HEK293 (cell line): ENCODE results near the gene CLIP1.
A peak's percentile ranks its signal among the peaks of the same experiment; 100 is the strongest.
"Not testable (repeated sequence)": the region's sequence is repeated elsewhere in the genome, so short reads cannot be mapped to it uniquely, and the experiment has no call there.

Experiments
- CTCF ChIA-PET: fragments of 350-600 bp; formaldehyde crosslinking; extraction: SDS; loops from one replicate; lab custom pipeline; 2021; ENCODE audit warnings: antibody characterized with exemption; lab: Yijun Ruan, JAX
- POLR2A ChIA-PET: fragments of 300-600 bp; formaldehyde crosslinking; extraction: SDS; loops from one replicate; lab custom pipeline; 2020; ENCODE audit warnings: antibody characterized with exemption, inconsistent platforms; lab: Yijun Ruan, JAX
- H3K27ac ChIP-seq: fragments of 200-500 bp; sonication (Bioruptor generic); 2 replicates; pipeline ENCODE4 v1.5.1; 2014; ENCODE audit warnings: low read depth, low read length, control low read depth, inconsistent platforms; ENCODE audit errors: extremely low read depth
- H3K36me3 ChIP-seq, 2 experiments: fragments of 200-500 bp in 1 of 2; sonication (Bioruptor generic) in 1 of 2; 1 replicate in 1 of 2; 2 replicates in 1 of 2; pipeline ENCODE4 v1.5.1; 2014 to 2017; ENCODE audit warnings: inconsistent platforms in 2 of 2, low read length in 2 of 2; ENCODE audit not compliant: control insufficient read depth in 2 of 2, insufficient read depth in 1 of 2
- H3K4me1 ChIP-seq: fragments of 200-500 bp; sonication (Bioruptor generic); 2 replicates; pipeline ENCODE4 v1.5.1; 2014; ENCODE audit warnings: mild to moderate bottlenecking, low read length, inconsistent platforms; ENCODE audit not compliant: control insufficient read depth, insufficient read depth
- H3K4me3 ChIP-seq: 2 replicates; pipeline ENCODE4 v1.5.1; 2011; ENCODE audit warnings: low read depth, mild to moderate bottlenecking, control low read depth, low read length, moderate library complexity
- H3K9me3 ChIP-seq: fragments of 200-500 bp; sonication (Bioruptor generic); 2 replicates; pipeline ENCODE4 v1.5.1; 2014; ENCODE audit warnings: low read depth, low read length, inconsistent platforms; ENCODE audit not compliant: control insufficient read depth, insufficient read depth
- FEZF1 ChIP-seq: fragments of 450-650 bp; formaldehyde crosslinking; IDR thresholded peaks from 2 replicates; pipeline ENCODE4 v1.5.1; 2016; ENCODE audit warnings: missing biosample characterization, missing genetic modification characterization
- GLIS1 ChIP-seq: fragments of 450-650 bp; formaldehyde crosslinking; IDR thresholded peaks from 2 replicates; pipeline ENCODE4 v1.5.1; 2016; ENCODE audit warnings: missing biosample characterization, missing genetic modification characterization
- KLF16 ChIP-seq: fragments of 450-650 bp; formaldehyde crosslinking; IDR thresholded peaks from 2 replicates; pipeline ENCODE4 v1.5.1; 2017; ENCODE audit warnings: missing biosample characterization, missing genetic modification characterization
- PRDM1 ChIP-seq: fragments of 450-650 bp; formaldehyde crosslinking; IDR thresholded peaks from 2 replicates; pipeline ENCODE4; 2016; ENCODE audit warnings: missing biosample characterization, missing genetic modification characterization
- ZFHX2 ChIP-seq: fragments of 450-650 bp; formaldehyde crosslinking; conservative IDR thresholded peaks from 2 replicates; pipeline ENCODE4 v1.5.1; 2016; ENCODE audit warnings: missing biosample characterization, missing genetic modification characterization
- ZFP3 ChIP-seq: fragments of 450-650 bp; formaldehyde crosslinking; IDR thresholded peaks from 2 replicates; pipeline ENCODE4 v1.5.1; 2016; ENCODE audit warnings: low read depth, missing biosample characterization, missing genetic modification characterization
- ZFP37 ChIP-seq: fragments of 450-650 bp; formaldehyde crosslinking; IDR thresholded peaks from 2 replicates; pipeline ENCODE4 v1.5.1; 2016; ENCODE audit warnings: missing biosample characterization, missing genetic modification characterization
- ZNF169 ChIP-seq: fragments of 450-650 bp; formaldehyde crosslinking; IDR thresholded peaks from 2 replicates; pipeline ENCODE4 v1.5.1; 2016; ENCODE audit warnings: missing biosample characterization, missing genetic modification characterization
- ZNF175 ChIP-seq: fragments of 450-650 bp; formaldehyde crosslinking; IDR thresholded peaks from 2 replicates; pipeline ENCODE4 v1.5.1; 2016; ENCODE audit warnings: missing biosample characterization, missing genetic modification characterization
- ZNF23 ChIP-seq: fragments of 450-650 bp; formaldehyde crosslinking; IDR thresholded peaks from 2 replicates; pipeline ENCODE4 v1.5.1; 2016; ENCODE audit warnings: missing biosample characterization, missing genetic modification characterization, borderline replicate concordance
- ZNF239 ChIP-seq: fragments of 450-650 bp; formaldehyde crosslinking; IDR thresholded peaks from 2 replicates; pipeline ENCODE4 v1.5.1; 2016; ENCODE audit warnings: missing biosample characterization, missing genetic modification characterization
- ZNF350 ChIP-seq: fragments of 450-650 bp; formaldehyde crosslinking; IDR thresholded peaks from 2 replicates; pipeline ENCODE4 v1.5.0; 2017; ENCODE audit warnings: missing biosample characterization, mild to moderate bottlenecking, missing genetic modification characterization
- ZNF394 ChIP-seq: fragments of 450-650 bp; formaldehyde crosslinking; IDR thresholded peaks from 2 replicates; pipeline ENCODE4 v1.5.1; 2016; ENCODE audit warnings: missing biosample characterization, missing genetic modification characterization, mild to moderate bottlenecking, moderate library complexity, borderline replicate concordance
- ZNF610 ChIP-seq: fragments of 450-650 bp; formaldehyde crosslinking; IDR thresholded peaks from 2 replicates; pipeline ENCODE4 v1.5.1; 2016; ENCODE audit warnings: missing biosample characterization, missing genetic modification characterization, borderline replicate concordance
- ZNF623 ChIP-seq: fragments of 450-650 bp; formaldehyde crosslinking; IDR thresholded peaks from 2 replicates; pipeline ENCODE4 v1.5.1; 2016; ENCODE audit warnings: missing biosample characterization, missing genetic modification characterization
- ZNF747 ChIP-seq: fragments of 450-650 bp; formaldehyde crosslinking; IDR thresholded peaks from 2 replicates; pipeline ENCODE4 v1.5.1; 2016; ENCODE audit warnings: missing biosample characterization, missing genetic modification characterization
- ZNF777 ChIP-seq: fragments of 450-650 bp; formaldehyde crosslinking; IDR thresholded peaks from 2 replicates; pipeline ENCODE4 v1.5.1; 2017; ENCODE audit warnings: missing biosample characterization, missing genetic modification characterization, borderline replicate concordance
- ZNF785 ChIP-seq: fragments of 450-650 bp; formaldehyde crosslinking; IDR thresholded peaks from 2 replicates; pipeline ENCODE4 v1.5.1; 2016; ENCODE audit warnings: missing biosample characterization, missing genetic modification characterization
- TF ChIP-seq, protein P1 (sequence below): fragments of 450-650 bp; formaldehyde crosslinking; IDR thresholded peaks from 2 replicates; pipeline ENCODE4 v1.5.1; 2017; ENCODE audit warnings: missing biosample characterization, missing genetic modification characterization
- TF ChIP-seq, protein P2 (sequence below): fragments of 450-650 bp; formaldehyde crosslinking; IDR thresholded peaks from 2 replicates; pipeline ENCODE4 v1.5.1; 2017; ENCODE audit warnings: missing biosample characterization, missing genetic modification characterization
- TF ChIP-seq, protein P3 (sequence below): fragments of 450-650 bp; formaldehyde crosslinking; optimal IDR thresholded peaks from 2 replicates; pipeline ENCODE3; 2016; ENCODE audit warnings: missing biosample characterization, mild to moderate bottlenecking, missing genetic modification characterization

Gene CLIP1

DNA sequence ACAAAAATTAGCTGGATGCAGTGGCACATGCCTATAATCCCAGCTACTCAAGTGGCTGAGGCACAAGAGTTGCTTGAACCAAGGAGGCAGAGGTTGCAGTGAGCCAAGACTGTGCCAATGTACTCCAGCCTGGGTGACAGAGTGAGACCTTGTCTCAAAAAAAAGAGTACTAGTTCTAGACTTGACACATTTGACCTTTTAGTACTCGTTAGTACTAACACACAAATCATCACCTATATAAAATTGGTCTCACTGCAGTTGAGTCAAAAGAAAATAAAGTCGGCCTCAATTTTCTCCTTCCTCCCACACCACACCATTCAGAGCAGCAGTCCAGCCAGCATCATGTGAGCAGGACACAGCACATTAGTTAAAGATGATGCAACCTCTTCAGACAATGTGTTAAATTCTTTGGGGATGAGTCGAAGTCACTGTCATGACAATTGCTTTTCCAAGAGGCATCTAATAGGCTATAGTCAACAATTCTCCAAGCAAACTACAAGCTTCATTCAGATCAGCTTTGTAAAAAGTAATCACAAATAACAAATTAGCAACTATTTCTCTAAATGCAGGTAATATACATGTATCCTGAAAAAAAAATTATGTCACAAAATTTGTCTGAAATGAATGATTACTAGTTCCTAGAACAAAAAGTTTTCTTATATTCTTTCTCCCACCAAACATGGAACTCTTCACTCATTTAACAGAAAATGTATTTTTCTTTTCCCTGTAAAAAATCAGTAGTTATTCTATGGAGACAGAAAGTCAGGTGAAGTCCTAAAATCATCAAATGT is 55.6 kb downstream of the CLIP1 start (continued):
- no peak for TF ChIP-seq ZNF785 (tag by site-specific recombination)
- peak; percentile 48 for TF ChIP-seq ZFHX2 (tag by site-specific recombination)
- TF ChIP-seq ZNF23 (tag by site-specific recombination): no peak
- TF ChIP-seq, protein P1, sequence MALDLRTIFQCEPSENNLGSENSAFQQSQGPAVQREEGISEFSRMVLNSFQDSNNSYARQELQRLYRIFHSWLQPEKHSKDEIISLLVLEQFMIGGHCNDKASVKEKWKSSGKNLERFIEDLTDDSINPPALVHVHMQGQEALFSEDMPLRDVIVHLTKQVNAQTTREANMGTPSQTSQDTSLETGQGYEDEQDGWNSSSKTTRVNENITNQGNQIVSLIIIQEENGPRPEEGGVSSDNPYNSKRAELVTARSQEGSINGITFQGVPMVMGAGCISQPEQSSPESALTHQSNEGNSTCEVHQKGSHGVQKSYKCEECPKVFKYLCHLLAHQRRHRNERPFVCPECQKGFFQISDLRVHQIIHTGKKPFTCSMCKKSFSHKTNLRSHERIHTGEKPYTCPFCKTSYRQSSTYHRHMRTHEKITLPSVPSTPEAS (tag by site-specific recombination): 0 out of 2 replicates have a peak, but pooled peaks have one; percentile 37
- TF ChIP-seq GLIS1 (tag by site-specific recombination): no peak
- no peak for TF ChIP-seq ZFP3 (tag by site-specific recombination)
- peak; percentile 50 for TF ChIP-seq PRDM1
- TF ChIP-seq, all 188 proteins: peak for 26

DNA sequence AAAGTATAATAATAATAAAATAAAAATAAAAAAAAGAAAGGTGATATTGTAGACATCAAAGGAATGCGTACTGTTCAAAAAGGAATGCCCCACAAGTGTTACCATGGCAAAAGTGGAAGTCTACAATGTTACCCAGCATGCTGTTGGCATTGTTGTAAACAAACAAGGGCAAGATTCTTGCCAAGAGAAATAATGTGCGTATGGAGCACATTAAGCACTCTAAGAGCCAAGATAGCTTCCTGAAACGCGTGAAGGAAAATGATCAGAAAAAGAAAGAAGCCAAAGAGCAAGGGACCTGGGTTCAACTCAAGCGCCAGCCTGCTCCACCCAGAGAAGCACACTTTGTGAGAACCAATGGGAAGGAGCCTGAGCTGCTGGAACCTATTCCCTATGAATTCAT is 57.2 kb downstream of the CLIP1 start:
- Histone ChIP-seq H3K4me1 (peaks cover 17% of the 10 kb centered on the region), H3K36me3 (peaks cover 3 to 18% of the 10 kb centered on the region in 2 experiments)
- H3K27ac ChIP-seq, H3K9me3 ChIP-seq, H3K4me3 ChIP-seq, POLR2A ChIA-PET: not testable (repeated sequence)
- CTCF ChIA-PET: interaction anchor here (0.7 to 2.6 kb wide), 2 partner anchors 9 to 312 kb away, joined by 4 to 13 read pairs; no protein-coding TSS in a partner anchor

- Histone ChIP-seq H3K4me1 (peaks cover 14% of the 10 kb centered on the region), H3K4me3 (no peak overlapping the region), H3K9me3 (no peaks in the 10 kb centered on the region)
- CTCF ChIA-PET: interaction anchor here (0.6 to 1.0 kb wide), 2 partner anchors 8 to 30 kb away, joined by 3 to 12 read pairs; no protein-coding TSS in a partner anchor
- TF ChIP-seq, protein P2, sequence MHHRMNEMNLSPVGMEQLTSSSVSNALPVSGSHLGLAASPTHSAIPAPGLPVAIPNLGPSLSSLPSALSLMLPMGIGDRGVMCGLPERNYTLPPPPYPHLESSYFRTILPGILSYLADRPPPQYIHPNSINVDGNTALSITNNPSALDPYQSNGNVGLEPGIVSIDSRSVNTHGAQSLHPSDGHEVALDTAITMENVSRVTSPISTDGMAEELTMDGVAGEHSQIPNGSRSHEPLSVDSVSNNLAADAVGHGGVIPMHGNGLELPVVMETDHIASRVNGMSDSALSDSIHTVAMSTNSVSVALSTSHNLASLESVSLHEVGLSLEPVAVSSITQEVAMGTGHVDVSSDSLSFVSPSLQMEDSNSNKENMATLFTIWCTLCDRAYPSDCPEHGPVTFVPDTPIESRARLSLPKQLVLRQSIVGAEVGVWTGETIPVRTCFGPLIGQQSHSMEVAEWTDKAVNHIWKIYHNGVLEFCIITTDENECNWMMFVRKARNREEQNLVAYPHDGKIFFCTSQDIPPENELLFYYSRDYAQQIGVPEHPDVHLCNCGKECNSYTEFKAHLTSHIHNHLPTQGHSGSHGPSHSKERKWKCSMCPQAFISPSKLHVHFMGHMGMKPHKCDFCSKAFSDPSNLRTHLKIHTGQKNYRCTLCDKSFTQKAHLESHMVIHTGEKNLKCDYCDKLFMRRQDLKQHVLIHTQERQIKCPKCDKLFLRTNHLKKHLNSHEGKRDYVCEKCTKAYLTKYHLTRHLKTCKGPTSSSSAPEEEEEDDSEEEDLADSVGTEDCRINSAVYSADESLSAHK (tag by site-specific recombination): no peak
- no peak for TF ChIP-seq FEZF1 (tag by site-specific recombination)
- TF ChIP-seq ZFP37 (tag by site-specific recombination): no peak
- TF ChIP-seq, all 188 proteins: peak for 0
- peaks cover 4 to 28% of the 10 kb centered on the region in 2 experiments for H3K36me3 ChIP-seq
- no peak overlapping the region for H3K27ac ChIP-seq
- POLR2A ChIA-PET: no interaction called here
Observed at GRCh38 chr12:122363782-122364181, 58.7 kb downstream of the CLIP1 start.

DNA sequence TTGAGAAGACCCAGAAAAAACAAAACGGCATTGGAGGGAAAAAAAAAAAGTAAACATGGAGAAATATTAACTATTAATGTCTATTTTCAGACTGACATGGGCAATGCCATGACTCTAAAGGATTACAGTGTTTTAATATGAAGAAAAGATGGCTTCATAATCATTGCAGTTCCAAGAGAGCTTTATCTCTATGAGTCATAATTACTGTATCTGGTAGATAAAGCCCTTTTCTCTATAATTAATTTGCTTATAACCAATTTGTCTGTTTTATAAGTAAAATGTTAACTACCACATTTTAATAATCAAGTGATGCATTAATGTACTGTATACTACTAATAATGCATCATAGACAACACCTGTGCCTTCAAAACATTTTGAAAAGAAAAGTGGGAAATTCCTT is 59.7 kb downstream of the CLIP1 start:
- Histone ChIP-seq H3K27ac (no peak overlapping the region), H3K9me3 (no peaks in the 10 kb centered on the region), H3K4me1 (peaks cover 14% of the 10 kb centered on the region), H3K36me3 (peaks cover 4 to 28% of the 10 kb centered on the region in 2 experiments), H3K4me3 (no peak overlapping the region)
- POLR2A ChIA-PET: interaction anchor here (0.6 kb wide), 1 partner anchor 104 kb away, joined by 5 read pairs; no protein-coding TSS in a partner anchor
- CTCF ChIA-PET: interaction anchor here (0.6 kb wide), 2 partner anchors 60 to 174 kb away, joined by 3 to 4 read pairs; no protein-coding TSS in a partner anchor
- TF ChIP-seq ZNF777 (tag by site-specific recombination) (no peak), ZNF394 (no peak), ZNF239 (tag by site-specific recombination) (no peak), ZNF175 (no peak), ZNF747 (tag by site-specific recombination) (no peak), KLF16 (no peak), PRDM1 (no peak), ZNF610 (tag by site-specific recombination) (no peak), ZNF623 (tag by site-specific recombination) (no peak), ZNF350 (tag by site-specific recombination) (no peak), ZNF169 (tag by site-specific recombination) (no peak)
- TF ChIP-seq, protein P3, sequence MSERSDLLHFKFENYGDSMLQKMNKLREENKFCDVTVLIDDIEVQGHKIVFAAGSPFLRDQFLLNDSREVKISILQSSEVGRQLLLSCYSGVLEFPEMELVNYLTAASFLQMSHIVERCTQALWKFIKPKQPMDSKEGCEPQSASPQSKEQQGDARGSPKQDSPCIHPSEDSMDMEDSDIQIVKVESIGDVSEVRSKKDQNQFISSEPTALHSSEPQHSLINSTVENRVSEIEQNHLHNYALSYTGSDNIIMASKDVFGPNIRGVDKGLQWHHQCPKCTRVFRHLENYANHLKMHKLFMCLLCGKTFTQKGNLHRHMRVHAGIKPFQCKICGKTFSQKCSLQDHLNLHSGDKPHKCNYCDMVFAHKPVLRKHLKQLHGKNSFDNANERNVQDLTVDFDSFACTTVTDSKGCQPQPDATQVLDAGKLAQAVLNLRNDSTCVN (tag by site-specific recombination): no peak
